Endometrial microvascular endothelial cells (primary cell): Measurements from ENCODE around the gene FHL2. TPM values are rescaled to one million over a fixed set of nuclear protein-coding genes. Genes with fewer than 3 reads are reported as not detected.
"Not testable (repeated sequence)": the region's sequence is repeated elsewhere in the genome, so short reads cannot be mapped to it uniquely, and the experiment has no call there.

Experiments used
- in situ Hi-C: cut with HindIII; loops from 2 replicates; pipeline ENCODE4 v1.10.0; 2017; ENCODE audit warnings: low sequenced_read_pairs, low pct_unique_long_range_greater_than_20kb; ENCODE audit errors: inconsistent ontology term
- total RNA-seq: library from RNA; depleted of rRNA; stranded (reverse); fragments of >200 nt; gene quantifications from one replicate; pipeline ENCODE4 v1.2.3, GENCODE V29; 2015; ENCODE audit errors: inconsistent ontology term

The FHL2 gene
- total RNA-seq, 1 donor from 2014 or later: 200 TPM

DNA sequence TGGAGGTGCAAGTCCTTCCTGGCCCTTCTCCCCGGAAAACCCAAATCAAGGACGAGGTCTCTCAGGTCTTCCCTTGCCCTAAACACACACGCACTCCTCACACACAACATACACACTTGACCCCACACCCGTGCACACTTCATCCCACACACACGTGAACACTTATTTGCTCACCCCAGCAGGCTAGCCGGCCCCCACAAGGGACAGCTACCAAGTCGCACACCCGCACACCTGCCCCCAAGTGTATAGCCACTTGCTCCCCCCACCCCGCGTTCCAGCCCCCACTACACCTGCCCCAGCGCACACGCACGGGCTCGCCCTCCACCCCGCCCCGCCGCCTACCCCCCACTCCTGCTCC, 69.7 kb downstream of the FHL2 start:
- in situ Hi-C loops: no loop called here

DNA sequence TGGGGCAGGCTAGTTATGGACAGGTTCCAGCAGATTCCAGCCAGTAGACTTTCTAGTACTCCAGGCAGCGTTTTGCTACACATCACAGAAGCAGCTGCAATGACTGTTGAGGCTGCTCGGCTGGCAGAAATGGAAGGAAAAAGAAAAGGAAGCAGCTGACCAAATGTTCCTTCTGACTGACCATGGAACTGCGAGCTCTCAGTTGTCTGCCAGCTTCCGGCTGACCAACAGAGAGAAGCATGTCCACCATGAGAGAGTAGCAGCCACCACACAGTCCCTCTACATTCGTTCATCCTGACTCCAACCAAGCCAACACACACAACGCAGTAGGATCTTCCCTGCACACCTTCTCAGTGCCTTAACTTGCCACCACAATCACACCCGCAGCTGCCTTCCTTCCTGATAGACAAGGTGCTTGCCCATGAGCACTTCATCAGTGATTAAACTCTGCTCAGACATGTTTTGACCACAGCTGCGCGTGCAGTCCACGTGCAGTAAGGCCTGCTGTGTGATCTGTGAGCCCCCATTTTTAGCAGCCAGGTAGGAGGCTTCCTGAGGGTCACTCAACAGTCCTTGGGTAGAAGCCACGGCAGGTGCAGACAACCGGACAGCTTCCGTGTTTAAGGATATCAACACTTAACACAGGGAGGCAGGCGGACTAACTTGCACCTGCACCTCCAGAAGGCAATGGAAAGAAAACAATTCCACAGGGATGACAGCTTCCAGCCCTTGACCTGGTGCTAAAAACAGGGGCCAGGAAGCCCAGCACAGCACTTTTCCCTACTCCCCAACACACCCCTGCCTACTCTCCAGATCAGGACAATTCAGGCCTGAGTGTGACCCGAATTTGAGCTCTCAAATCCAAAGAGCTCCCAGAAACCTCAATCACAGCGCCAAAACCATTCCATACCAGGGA, 70.3 kb downstream of the FHL2 start:
- in situ Hi-C loops: no loop called here

DNA sequence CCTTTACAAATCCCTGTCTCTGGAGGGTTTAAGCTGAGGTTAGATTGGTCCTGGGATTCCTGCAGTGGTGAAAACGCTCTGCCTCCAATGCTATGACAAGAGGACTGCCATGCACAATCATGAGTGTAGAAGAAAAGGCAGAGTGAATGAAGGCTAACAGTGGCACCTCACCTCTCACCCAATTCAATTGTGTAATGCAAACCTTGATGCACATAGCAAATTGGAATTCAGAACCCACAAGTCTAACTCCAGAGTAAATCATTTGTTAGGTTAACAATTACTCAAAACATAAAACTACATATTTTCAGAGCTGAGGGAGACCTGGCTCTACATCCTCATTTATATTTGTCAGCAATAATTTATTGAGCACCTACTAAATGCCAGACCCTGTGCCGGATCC, 71.2 kb downstream of the FHL2 start:
- in situ Hi-C loops: no loop called here

DNA sequence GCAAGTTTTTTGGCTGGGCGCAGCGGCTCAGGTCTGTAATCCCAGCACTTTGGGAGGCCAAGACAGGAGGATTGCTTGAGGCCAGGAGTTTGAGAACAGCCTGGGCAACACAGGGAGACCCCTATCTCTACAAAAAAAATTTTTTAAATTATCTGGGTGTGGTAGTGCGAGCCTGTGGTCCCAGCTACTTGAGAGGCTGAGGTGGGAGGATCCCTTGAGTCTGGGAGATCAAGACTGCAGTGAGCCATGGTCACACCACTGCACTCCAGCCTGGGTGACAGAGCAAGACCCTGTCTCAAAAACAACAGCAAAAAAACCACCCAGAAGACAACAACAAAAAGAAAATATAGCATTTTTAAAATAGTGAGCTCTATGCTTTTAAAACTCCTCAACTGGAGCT, 71.6 kb downstream of the FHL2 start:
- in situ Hi-C loops: not testable (repeated sequence)

DNA sequence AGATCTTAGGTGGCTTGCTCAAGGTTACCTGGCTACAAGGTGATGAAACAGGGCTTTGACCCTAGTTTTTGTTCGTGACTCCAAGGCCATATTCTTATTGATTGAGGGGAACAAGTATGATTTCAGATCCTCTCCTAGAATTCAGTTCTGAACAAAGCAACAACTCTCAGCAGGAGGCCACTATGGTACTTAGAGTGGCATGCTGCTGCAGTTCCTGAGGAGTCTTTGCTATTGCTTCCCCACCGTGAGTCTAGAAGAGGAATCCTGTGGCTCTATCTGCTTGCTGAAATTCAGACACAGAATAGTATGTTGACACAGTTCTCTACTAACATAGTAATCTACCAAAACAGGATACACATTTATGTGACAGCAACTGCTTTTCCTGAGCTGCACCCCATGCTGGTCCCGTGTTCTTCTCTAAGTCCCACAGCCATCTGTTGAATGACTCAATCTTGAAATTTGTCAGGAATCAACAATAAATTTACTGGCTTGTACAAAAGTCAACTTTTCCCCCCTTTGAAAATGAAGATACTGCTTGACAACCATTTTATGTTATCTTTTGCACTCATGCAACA, 73.4 kb downstream of the FHL2 start:
- in situ Hi-C loops: no loop called here

DNA sequence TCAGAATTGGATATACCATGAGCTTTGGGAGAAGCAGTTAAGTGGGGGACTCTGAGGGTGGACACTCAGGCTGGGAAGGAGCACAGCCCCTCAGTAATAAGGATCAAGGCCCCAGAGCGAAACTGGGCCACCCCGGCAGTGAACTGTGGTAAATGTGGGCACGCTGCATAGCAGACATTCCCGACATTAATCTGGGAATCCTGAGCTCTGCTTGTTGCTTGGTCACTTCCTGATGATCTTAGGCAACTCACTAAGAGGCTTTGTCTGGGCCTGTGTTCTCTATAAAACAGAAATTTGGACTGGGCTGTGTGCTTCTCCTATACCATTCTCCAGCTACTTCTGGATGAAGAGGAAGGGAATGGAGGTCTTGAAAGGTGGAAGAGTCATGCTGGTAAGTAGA, 74.1 kb downstream of the FHL2 start:
- in situ Hi-C loops: no loop called here

DNA sequence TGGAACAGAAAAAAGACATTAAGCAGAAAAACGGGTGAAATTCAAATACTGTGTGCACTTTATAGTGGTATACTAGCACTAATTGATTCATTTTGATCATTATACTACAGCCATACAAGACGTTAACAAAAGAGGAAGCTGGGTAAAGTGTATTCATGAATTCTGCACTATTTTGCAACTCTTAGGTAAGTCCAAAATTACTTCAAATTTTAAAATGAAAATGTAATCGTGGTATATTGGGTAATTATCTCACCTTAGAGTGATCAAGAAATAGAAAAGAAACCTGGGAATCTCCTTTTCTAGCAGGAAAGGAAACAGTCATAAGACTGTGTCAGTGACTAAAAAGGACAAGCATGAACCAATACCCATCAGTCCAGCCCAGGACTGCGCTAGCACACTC, 74.8 kb downstream of the FHL2 start:
- in situ Hi-C loops: no loop called here

DNA sequence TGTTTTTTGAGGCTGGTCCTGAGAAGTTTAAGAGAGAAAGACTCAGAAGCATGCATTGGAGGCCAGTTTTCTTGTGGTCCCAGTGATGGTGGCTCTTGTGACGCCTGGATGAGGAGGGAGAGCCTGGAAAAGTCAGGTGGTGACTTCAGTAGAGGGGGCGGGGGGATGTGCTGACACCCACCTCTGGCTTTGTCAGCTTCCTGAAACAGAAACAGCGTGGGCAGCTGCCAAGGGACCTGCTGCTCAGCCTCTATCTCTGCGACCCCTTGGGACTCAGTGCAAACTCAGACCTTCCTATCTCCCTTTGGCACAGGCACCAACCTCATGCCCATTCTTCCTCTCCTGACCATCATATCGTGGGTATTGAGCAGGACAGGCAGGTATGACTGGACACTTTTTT, 75.7 kb downstream of the FHL2 start:
- in situ Hi-C loops: no loop called here

DNA sequence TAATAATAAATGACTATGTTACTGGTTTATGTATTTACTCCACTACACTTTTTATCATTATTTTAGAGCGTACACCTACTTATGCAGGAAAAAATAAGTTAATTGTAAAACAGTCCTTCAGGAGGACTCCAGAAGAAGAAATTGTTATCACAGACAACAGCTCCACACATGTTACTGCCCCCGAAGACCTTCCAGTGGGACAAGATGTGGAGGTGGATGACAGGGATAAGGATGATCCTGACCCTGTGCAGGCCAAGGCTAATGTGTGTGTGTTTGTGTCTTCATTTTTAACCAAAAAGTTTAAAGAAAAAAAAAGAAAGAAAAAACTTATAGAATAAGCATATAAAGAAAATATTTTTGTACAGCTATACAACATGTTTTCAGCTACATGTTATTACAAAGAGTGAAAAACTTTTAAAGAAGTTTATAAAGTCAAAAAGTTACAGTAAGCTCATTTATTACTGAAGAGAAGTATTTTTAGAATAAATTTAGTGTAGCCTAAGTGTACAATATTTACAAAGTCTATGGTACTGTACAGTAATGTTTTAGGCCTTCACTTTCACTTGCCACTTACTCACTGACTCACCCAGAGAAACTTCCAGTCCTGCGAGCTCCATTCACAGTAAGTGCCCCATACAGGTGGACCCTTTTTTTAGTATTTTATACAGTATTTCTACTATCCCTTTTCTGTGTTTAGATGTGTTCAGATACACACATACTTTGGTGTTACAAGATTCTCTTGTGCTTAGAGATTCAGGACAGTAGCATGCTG, 76.8 kb downstream of the FHL2 start:
- in situ Hi-C loops: no loop called here

DNA sequence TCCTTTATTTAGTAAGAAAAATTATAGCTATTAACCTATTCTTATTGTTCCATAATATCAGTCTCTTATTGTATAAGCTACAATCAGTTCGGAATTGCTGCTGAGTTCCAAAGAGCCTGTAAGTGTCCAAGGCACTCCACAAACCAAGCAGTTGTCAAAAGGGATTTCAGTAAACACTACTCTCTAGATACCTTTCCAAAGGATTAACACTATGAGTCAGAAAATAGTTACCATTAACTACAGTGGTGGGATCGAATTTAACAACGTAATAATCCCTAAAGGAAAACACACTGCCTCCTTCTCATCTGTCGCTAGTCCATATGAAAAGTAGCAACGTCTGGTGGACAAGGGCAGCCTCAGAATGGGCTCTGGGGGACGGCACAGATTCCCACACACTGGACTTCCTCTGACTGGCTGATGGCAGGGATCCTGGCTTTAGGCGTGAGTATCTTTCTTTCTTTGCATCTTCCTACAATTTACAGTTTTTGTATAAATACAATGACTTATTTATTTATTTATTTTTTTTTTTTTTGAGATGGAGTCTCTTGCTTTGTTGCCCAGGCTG, 78.1 kb downstream of the FHL2 start:
- in situ Hi-C loops: no loop called here

DNA sequence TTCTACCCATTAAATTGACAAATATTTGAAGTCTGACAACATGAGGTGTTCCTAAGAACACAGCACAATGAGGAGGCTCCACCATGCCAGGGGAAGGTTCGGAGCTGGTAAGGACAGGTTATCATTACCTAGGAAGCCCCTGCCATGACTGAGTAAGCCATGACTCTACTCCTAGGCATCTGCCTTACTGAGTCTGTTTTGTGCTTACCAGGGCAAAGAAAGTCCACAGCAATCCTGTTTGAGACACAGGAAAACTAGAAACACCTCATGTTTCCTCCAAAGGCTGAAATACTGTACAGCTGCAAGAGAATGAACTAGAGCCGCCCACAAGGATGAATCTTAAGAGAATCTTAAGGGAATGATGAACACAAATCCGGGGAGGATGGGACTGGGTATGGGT, 80.9 kb downstream of the FHL2 start:
- in situ Hi-C loops: no loop called here

DNA sequence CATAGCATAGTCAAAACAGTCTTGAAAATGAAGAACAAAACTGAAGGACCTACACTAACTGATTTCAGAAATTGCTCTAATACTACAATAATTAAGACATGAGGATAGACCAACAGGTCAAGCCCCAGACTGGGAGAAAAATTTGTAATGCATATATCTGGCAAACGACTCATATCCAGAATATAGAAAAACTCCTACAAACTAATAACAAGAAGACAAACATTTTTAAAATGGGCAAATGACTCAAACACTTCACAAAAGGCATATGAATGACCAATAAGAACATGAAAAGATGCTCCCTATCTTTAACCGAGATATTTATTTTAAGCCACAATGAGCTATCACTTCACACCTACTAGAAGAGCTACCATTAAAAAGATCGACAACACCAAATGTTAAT, 83.5 kb downstream of the FHL2 start:
- in situ Hi-C loops: no loop called here

DNA sequence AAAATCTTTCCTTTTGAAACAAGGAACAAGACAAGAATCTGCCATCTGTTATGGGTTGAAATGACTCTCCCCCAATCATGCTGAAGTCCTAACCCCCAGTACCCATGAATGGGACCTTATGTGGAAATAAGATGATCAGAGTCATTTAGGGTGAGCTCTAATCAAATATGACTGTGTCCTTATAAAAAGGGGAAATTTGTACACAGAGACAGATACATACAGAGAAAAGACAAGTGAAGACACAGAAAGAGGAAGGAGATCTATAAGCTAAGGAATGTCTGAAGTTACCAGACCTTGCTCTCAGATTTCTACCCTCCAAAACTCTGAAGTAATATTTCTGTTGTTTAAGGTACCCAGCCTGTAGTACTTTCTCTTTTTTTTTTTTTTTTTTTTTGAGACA, 85.0 kb downstream of the FHL2 start:
- in situ Hi-C loops: no loop called here

Other genes with a start within 250 kb of the FHL2 start
- gene GPR45, start 157.3 kb downstream of the FHL2 start, total RNA-seq: not detected
- 29.0 TPM for gene TGFBRAP1, start 69.3 kb downstream of the FHL2 start, total RNA-seq
- gene C2orf49, start 61.5 kb downstream of the FHL2 start, total RNA-seq: 24.2 TPM